Measurements from ENCODE around the gene KCNA2.

The KCNA2 gene

GRCh38 chr1:110572751-110573150, 33.4 kb downstream of the KCNA2 start:
- DNase-seq (ENCODE audit: low read depth in 1 of 2, low spot score in 1 of 2) = no peak

GRCh38 chr1:110570901-110571300, 35.3 kb downstream of the KCNA2 start:
- no peak for DNase-seq (ENCODE audit: low read depth in 1 of 2, low spot score in 1 of 2)

GRCh38 chr1:110570307-110570706, 35.9 kb downstream of the KCNA2 start:
- DNase-seq (ENCODE audit: low read depth in 1 of 2, low spot score in 1 of 2) = no peak

GRCh38 chr1:110566836-110567235, 39.3 kb downstream of the KCNA2 start:
- no peak for DNase-seq (ENCODE audit: low read depth in 1 of 2, low spot score in 1 of 2)

GRCh38 chr1:110565565-110565964, 40.6 kb downstream of the KCNA2 start:
- no peak for DNase-seq (ENCODE audit: low read depth in 1 of 2, low spot score in 1 of 2)

GRCh38 chr1:110563089-110563488, 43.1 kb downstream of the KCNA2 start:
- DNase-seq (ENCODE audit: low read depth in 1 of 2, low spot score in 1 of 2) = no peak

- no peak for DNase-seq (ENCODE audit: low read depth in 1 of 2, low spot score in 1 of 2)
Observed at GRCh38 chr1:110561596-110561995, 44.6 kb downstream of the KCNA2 start.

- DNase-seq (ENCODE audit: low read depth in 1 of 2, low spot score in 1 of 2) = no peak
Observed at GRCh38 chr1:110559157-110559556, 47.0 kb downstream of the KCNA2 start.

GRCh38 chr1:110557481-110557880, 48.7 kb downstream of the KCNA2 start:
- DNase-seq (ENCODE audit: low read depth in 1 of 2, low spot score in 1 of 2) = no peak

GRCh38 chr1:110556471-110556807, 49.7 kb downstream of the KCNA2 start:
- DNase-seq (ENCODE audit: low read depth in 1 of 2, low spot score in 1 of 2) = no peak

- no peak for DNase-seq (ENCODE audit: low read depth in 1 of 2, low spot score in 1 of 2)
Observed at GRCh38 chr1:110555807-110556470, 50.2 kb downstream of the KCNA2 start.

- DNase-seq (ENCODE audit: low read depth in 1 of 2, low spot score in 1 of 2) = peak; percentile 21
Observed at GRCh38 chr1:110554871-110555801, 51.0 kb downstream of the KCNA2 start.

- DNase-seq (ENCODE audit: low read depth in 1 of 2, low spot score in 1 of 2) = no peak
Observed at GRCh38 chr1:110551278-110551809, 54.8 kb downstream of the KCNA2 start.

GRCh38 chr1:110549831-110550230, 56.3 kb downstream of the KCNA2 start:
- no peak for DNase-seq (ENCODE audit: low read depth in 1 of 2, low spot score in 1 of 2)

GRCh38 chr1:110548381-110548780, 57.8 kb downstream of the KCNA2 start:
- no peak for DNase-seq (ENCODE audit: low read depth in 1 of 2, low spot score in 1 of 2)

- DNase-seq (ENCODE audit: low read depth in 1 of 2, low spot score in 1 of 2) = no peak
Observed at GRCh38 chr1:110547017-110547416, 59.1 kb downstream of the KCNA2 start.

GRCh38 chr1:110545492-110545891, 60.7 kb downstream of the KCNA2 start:
- no peak for DNase-seq (ENCODE audit: low read depth in 1 of 2, low spot score in 1 of 2)

GRCh38 chr1:110544753-110545152, 61.4 kb downstream of the KCNA2 start:
- no peak for DNase-seq (ENCODE audit: low read depth in 1 of 2, low spot score in 1 of 2)
